K562 (cell line): ENCODE results near the gene CLK3. TPM values are rescaled to one million over a fixed set of nuclear protein-coding genes. Genes with fewer than 3 reads are reported as not detected.

ENCODE experiments used
- BHLHE40 ChIP-seq: IDR thresholded peaks from 2 replicates; pipeline ENCODE4 v1.6.1; 2011; ENCODE audit warnings: low read length, improper control_type of control experiment
- DEAF1 ChIP-seq: fragments of 450-650 bp; formaldehyde crosslinking; IDR thresholded peaks from 2 replicates; pipeline ENCODE4 v1.4.0; 2020; ENCODE audit warnings: mild to moderate bottlenecking, moderate library complexity
- FOXJ3 ChIP-seq: sonication (generic); formaldehyde crosslinking; IDR thresholded peaks from 2 replicates; pipeline ENCODE4 v1.4.0; 2020; ENCODE audit warnings: mild to moderate bottlenecking, missing genetic modification reagents
- FOXK1 ChIP-seq: sonication (generic); formaldehyde crosslinking; IDR thresholded peaks from 2 replicates; pipeline ENCODE4 v1.8.0; 2022; ENCODE audit warnings: missing genetic modification reagents, mild to moderate bottlenecking, borderline replicate concordance
- GABPB1 ChIP-seq: sonication (generic); formaldehyde crosslinking; IDR thresholded peaks from 2 replicates; pipeline ENCODE4 v1.8.0; 2022; ENCODE audit warnings: mild to moderate bottlenecking, missing genetic modification reagents
- HLTF ChIP-seq: fragments of 450-650 bp; IDR thresholded peaks from 2 replicates; pipeline ENCODE4 v1.6.1; 2016
- KAT7 ChIP-seq: sonication (generic); formaldehyde crosslinking; IDR thresholded peaks from 2 replicates; pipeline ENCODE4 v1.8.0; 2022; ENCODE audit warnings: missing genetic modification reagents, mild to moderate bottlenecking, borderline replicate concordance
- MCM2 ChIP-seq: fragments of 450-650 bp; IDR thresholded peaks from 2 replicates; pipeline ENCODE4 v1.6.1; 2017; ENCODE audit warnings: low read depth, mild to moderate bottlenecking
- MCM3 ChIP-seq: fragments of 450-650 bp; IDR thresholded peaks from 2 replicates; pipeline ENCODE4 v1.6.1; 2016
- PHF20 ChIP-seq: fragments of 450-650 bp; IDR thresholded peaks from 2 replicates; pipeline ENCODE4 v1.6.1; 2018; ENCODE audit not compliant: partially characterized antibody
- SMAD2 ChIP-seq: fragments of 150-350 bp; IDR thresholded peaks from 2 replicates; pipeline ENCODE4 v1.6.1; 2014; ENCODE audit warnings: low read depth, mild to moderate bottlenecking, low read length
- TFAM ChIP-seq: fragments of 250-450 bp; sonication (Bioruptor Pico); conservative IDR thresholded peaks from 2 replicates; pipeline ENCODE4 v1.5.0; 2021; ENCODE audit warnings: mild to moderate bottlenecking, moderate library complexity
- XRCC5 ChIP-seq: fragments of 200-400 bp; formaldehyde crosslinking; IDR thresholded peaks from 2 replicates; pipeline ENCODE4 v1.6.1; 2017; ENCODE audit warnings: low read depth, mild to moderate bottlenecking, low read length
- YBX1 ChIP-seq: fragments of 450-650 bp; IDR thresholded peaks from 2 replicates; pipeline ENCODE4 v1.7.1; 2016; ENCODE audit warnings: mild to moderate bottlenecking
- ZBTB17 ChIP-seq: fragments of 450-650 bp; formaldehyde crosslinking; IDR thresholded peaks from 2 replicates; pipeline ENCODE4 v1.4.0; 2020; ENCODE audit warnings: mild to moderate bottlenecking
- ZFPM2 ChIP-seq: fragments of 250-450 bp; sonication (Bioruptor Pico); IDR thresholded peaks from 2 replicates; pipeline ENCODE4 v1.5.1; 2022; ENCODE audit warnings: mild to moderate bottlenecking
- ZNF134 ChIP-seq: fragments of 250-450 bp; sonication (Bioruptor Pico); conservative IDR thresholded peaks from 2 replicates; pipeline ENCODE4 v1.4.0; 2020
- ZNF212 ChIP-seq: fragments of 450-650 bp; formaldehyde crosslinking; IDR thresholded peaks from 2 replicates; pipeline ENCODE4 v1.4.0; 2020; ENCODE audit warnings: mild to moderate bottlenecking
- ZNF23 ChIP-seq: fragments of 250-450 bp; sonication (Bioruptor Pico); IDR thresholded peaks from 2 replicates; pipeline ENCODE4 v1.4.0; 2020; ENCODE audit warnings: mild to moderate bottlenecking
- ZNF445 ChIP-seq: fragments of 250-450 bp; sonication (Bioruptor Pico); IDR thresholded peaks from 2 replicates; pipeline ENCODE4 v1.4.0; 2020; ENCODE audit warnings: low read depth, mild to moderate bottlenecking, moderate library complexity
- polyA plus RNA-seq, 8 experiments: library from polyadenylated mRNA; depleted of rRNA in 4 of 8; stranded (reverse) in 5 of 8; unstranded in 3 of 8; fragments of >200 nt; fragmentation: Nextera tagmentation in 2 of 8; fragmentation: Illumina TruSeq in 1 of 8; extraction: Ambion mirVana in 2 of 8; extraction: Trizol in 1 of 8; gene quantifications; 2 replicates each; pipeline versions ENCODE4 v1.2.1 to v1.2.3, GENCODE V29; 2011 to 2014; ENCODE audit warnings: inconsistent platforms in 1 of 8, missing spikeins in 1 of 8
- total RNA-seq, 7 experiments: library from RNA; depleted of rRNA in 6 of 7; stranded (reverse); fragments of >200 nt in 6 of 7; fragmentation: Illumina TruSeq in 2 of 7; extraction: Trizol in 2 of 7; gene quantifications; 2 replicates each; pipeline versions ENCODE4 v1.2.1 to v1.2.3, GENCODE V29; 2011 to 2021; ENCODE audit warnings: low replicate concordance in 1 of 7
- TF ChIP-seq, protein P1 (sequence below): IDR thresholded peaks from 2 replicates; pipeline ENCODE4 v1.6.1; 2016; ENCODE audit warnings: missing genetic modification characterization, missing compliant biosample characterization
- TF ChIP-seq, protein P2 (sequence below): sonication (generic); formaldehyde crosslinking; IDR thresholded peaks from 2 replicates; pipeline ENCODE4 v1.4.0; 2020; ENCODE audit warnings: mild to moderate bottlenecking, missing genetic modification reagents
- TF ChIP-seq, protein P3 (sequence below), 2 experiments: fragments of 450-650 bp in 1 of 2; sonication (generic) in 1 of 2; formaldehyde crosslinking; conservative IDR thresholded peaks; 2 replicates each; pipeline versions ENCODE4 v1.4.0 to v1.8.1; 2020 to 2022; ENCODE audit warnings: mild to moderate bottlenecking in 1 of 2, missing genetic modification reagents in 1 of 2

CLK3 gene
- total and polyA plus RNA-seq, 9 of the 15 experiments (the other 6 are each of a cell fraction or from before 2014, with no cell fraction given): 1.2 to 95.2 (median 51.7) TPM

DNA sequence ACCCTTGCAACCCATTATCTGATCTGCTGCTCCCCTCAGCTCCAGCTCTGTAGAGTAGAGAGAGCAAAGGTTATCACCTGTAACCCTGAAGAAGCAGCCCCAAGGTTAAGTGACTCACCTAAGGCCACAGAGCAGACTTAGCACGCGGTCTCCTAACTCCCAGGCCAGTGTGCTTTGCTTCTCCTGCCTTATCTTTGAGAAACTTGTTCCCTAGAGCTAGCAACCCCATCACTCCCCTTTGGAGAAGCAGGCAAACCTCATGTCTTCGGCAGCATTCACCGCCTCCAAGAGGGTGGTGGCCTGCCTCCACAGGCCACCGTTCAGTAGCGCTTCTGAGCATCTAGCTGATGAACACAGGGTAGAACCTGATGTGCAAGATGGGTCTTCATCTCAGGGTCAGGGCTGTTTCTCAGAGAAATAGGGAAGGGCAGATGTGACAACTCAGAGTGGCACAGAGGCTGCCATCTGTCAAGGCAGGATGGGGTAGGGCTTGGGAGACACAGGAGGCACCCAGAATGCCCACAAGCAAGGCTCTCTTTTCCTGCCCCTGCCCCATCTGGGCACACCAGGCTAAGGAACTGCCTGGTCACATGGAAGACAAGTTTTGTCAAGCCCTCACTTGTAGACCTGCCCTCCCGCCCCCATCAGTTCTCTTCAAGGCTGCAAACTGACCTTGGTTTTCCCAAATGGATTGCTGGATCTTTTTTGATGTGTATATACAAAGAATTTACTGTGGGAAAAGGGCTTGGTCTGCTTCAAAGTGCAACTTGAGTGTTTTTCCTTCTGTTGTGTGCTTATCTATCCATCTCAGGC is 34.9 kb upstream of the CLK3 start (continued):
- TF ChIP-seq, protein P1, sequence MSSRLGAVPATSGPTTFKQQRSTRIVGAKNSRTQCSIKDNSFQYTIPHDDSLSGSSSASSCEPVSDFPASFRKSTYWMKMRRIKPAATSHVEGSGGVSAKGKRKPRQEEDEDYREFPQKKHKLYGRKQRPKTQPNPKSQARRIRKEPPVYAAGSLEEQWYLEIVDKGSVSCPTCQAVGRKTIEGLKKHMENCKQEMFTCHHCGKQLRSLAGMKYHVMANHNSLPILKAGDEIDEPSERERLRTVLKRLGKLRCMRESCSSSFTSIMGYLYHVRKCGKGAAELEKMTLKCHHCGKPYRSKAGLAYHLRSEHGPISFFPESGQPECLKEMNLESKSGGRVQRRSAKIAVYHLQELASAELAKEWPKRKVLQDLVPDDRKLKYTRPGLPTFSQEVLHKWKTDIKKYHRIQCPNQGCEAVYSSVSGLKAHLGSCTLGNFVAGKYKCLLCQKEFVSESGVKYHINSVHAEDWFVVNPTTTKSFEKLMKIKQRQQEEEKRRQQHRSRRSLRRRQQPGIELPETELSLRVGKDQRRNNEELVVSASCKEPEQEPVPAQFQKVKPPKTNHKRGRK: no peak
- TF ChIP-seq SMAD2 (no peak), HLTF (no peak), KAT7 (CRISPR knock-in tag) (no peak), ZNF23 (CRISPR knock-in tag) (no peak), TFAM (CRISPR knock-in tag) (no peak), FOXK1 (CRISPR knock-in tag) (no peak), BHLHE40 (peak; percentile 51; the same call in 1 of the 2 replicates), XRCC5 (no peak), MCM2 (no peak), ZNF445 (CRISPR knock-in tag) (no peak), YBX1 (no peak), ZNF134 (CRISPR knock-in tag) (no peak), ZBTB17 (CRISPR knock-in tag) (no peak), GABPB1 (peak; percentile 15; the same call in 1 of the 2 replicates), ZNF212 (CRISPR knock-in tag) (no peak), ZFPM2 (CRISPR knock-in tag) (no peak), PHF20 (no peak), DEAF1 (CRISPR knock-in tag) (no peak), FOXJ3 (no peak), MCM3 (no peak)
- TF ChIP-seq, protein P2, sequence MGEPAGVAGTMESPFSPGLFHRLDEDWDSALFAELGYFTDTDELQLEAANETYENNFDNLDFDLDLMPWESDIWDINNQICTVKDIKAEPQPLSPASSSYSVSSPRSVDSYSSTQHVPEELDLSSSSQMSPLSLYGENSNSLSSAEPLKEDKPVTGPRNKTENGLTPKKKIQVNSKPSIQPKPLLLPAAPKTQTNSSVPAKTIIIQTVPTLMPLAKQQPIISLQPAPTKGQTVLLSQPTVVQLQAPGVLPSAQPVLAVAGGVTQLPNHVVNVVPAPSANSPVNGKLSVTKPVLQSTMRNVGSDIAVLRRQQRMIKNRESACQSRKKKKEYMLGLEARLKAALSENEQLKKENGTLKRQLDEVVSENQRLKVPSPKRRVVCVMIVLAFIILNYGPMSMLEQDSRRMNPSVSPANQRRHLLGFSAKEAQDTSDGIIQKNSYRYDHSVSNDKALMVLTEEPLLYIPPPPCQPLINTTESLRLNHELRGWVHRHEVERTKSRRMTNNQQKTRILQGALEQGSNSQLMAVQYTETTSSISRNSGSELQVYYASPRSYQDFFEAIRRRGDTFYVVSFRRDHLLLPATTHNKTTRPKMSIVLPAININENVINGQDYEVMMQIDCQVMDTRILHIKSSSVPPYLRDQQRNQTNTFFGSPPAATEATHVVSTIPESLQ (CRISPR knock-in tag): no peak
- TF ChIP-seq, protein P3, sequence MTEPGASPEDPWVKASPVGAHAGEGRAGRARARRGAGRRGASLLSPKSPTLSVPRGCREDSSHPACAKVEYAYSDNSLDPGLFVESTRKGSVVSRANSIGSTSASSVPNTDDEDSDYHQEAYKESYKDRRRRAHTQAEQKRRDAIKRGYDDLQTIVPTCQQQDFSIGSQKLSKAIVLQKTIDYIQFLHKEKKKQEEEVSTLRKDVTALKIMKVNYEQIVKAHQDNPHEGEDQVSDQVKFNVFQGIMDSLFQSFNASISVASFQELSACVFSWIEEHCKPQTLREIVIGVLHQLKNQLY (CRISPR knock-in tag; conservative IDR thresholded peaks at IDR 0.05): no peak
